K562 (cell line): ENCODE results near the gene DGKB. TPM values are rescaled to one million over a fixed set of nuclear protein-coding genes. Genes with fewer than 3 reads are reported as not detected.

Experiments
- ATAC-seq: fragments of 200-7000 bp; cut with Tn5 transposase; 3 replicates; pipeline ENCODE4 v1.9.1; 2020; ENCODE audit warnings: moderate library complexity
- BruUV-seq: library from RNA; stranded (reverse); fragments of 400-500 nt; replicated peaks from 2 replicates; lab custom pipeline; 2021; lab: Mats Ljungman, UMichigan
- CTCF ChIA-PET: fragments of 300-600 bp; formaldehyde crosslinking; extraction: SDS; loops from one replicate; lab custom pipeline; 2021; ENCODE audit warnings: low intra/inter-chr PET ratio; lab: Yijun Ruan, JAX
- POLR2A ChIA-PET: fragments of 300-600, 350-650 bp; sonication (Branson Sonifier 250); formaldehyde crosslinking; extraction: SDS; loops from one replicate; lab custom pipeline; 2021; ENCODE audit warnings: antibody characterized with exemption, inconsistent platforms; lab: Yijun Ruan, JAX
- DNase-seq, 4 experiments: peaks; one replicate each; pipeline versions ENCODE4 v3.0.0 to v3.0.0-alpha.2; 2011 to 2018; ENCODE audit warnings: low spot score in 3 of 4, mixed read lengths in 3 of 4; ENCODE audit errors: extremely low read depth in 1 of 4
- FAIRE-seq: peaks from 2 replicates; lab custom pipeline; 2011; peaks lifted over from hg19 to GRCh38; lab: Jason Lieb, UNC
- H2AFZ ChIP-seq: 2 replicates; pipeline ENCODE4 v1.6.0; 2011; ENCODE audit warnings: low read depth, low read length, control low read depth, inconsistent platforms
- H3K27ac ChIP-seq: fragments of 200-600 bp; 3 replicates; pipeline ENCODE4 v1.8.0; 2011; ENCODE audit warnings: low read depth, mild to moderate bottlenecking, control low read depth, inconsistent platforms, low read length, moderate library complexity, mixed read lengths; ENCODE audit errors: extremely low read depth
- H3K27me3 ChIP-seq, 2 experiments: fragments of 300-600 bp in 1 of 2; 2 replicates in 1 of 2; 3 replicates in 1 of 2; pipeline versions ENCODE4 v1.6.0 to v1.8.0; 2011; ENCODE audit warnings: inconsistent platforms in 2 of 2, low read length in 2 of 2, mild to moderate bottlenecking in 1 of 2, mixed read lengths in 1 of 2, moderate library complexity in 1 of 2; ENCODE audit not compliant: control insufficient read depth in 2 of 2, insufficient read depth in 2 of 2
- H3K36me3 ChIP-seq: fragments of 300-600 bp; 3 replicates; pipeline ENCODE4 v1.8.0; 2011; ENCODE audit warnings: mild to moderate bottlenecking, low read length, inconsistent platforms; ENCODE audit not compliant: control insufficient read depth, insufficient read depth
- H3K4me1 ChIP-seq, 2 experiments: fragments of 200-600 bp in 1 of 2; replicated peaks in 1 of 2; 2 replicates in 1 of 2; 3 replicates in 1 of 2; pipeline versions ENCODE4 v1.5.1 to v1.8.0; 2011; ENCODE audit warnings: inconsistent platforms in 2 of 2, low read length in 2 of 2, mild to moderate bottlenecking in 1 of 2, mixed read lengths in 1 of 2, moderate library complexity in 1 of 2; ENCODE audit not compliant: control insufficient read depth in 2 of 2, insufficient read depth in 2 of 2
- H3K4me2 ChIP-seq: 2 replicates; pipeline ENCODE4 v1.6.1; 2011; ENCODE audit warnings: low read length, control low read depth, inconsistent platforms, mixed read lengths; ENCODE audit not compliant: insufficient read depth
- H3K4me3 ChIP-seq: fragments of 200-600 bp; sonication (generic), shearing (Covaris generic); 2 replicates; pipeline ENCODE4 v1.5.1; 2016; ENCODE audit warnings: control low read depth, inconsistent platforms
- H3K79me2 ChIP-seq: fragments of 200-600 bp; 3 replicates; pipeline ENCODE4 v1.8.0; 2011; ENCODE audit warnings: low read length, inconsistent platforms; ENCODE audit not compliant: control insufficient read depth, insufficient read depth
- H3K9ac ChIP-seq, 2 experiments: 2 replicates each; pipeline versions ENCODE4 v1.6.0 to v1.6.1; 2011; ENCODE audit warnings: low read depth in 2 of 2, low read length in 2 of 2, control low read depth in 1 of 2, inconsistent platforms in 1 of 2, mild to moderate bottlenecking in 1 of 2, mixed read lengths in 1 of 2; ENCODE audit not compliant: insufficient read depth in 1 of 2
- H3K9me1 ChIP-seq: one replicate; pipeline ENCODE4 v1.6.0; 2011; ENCODE audit warnings: inconsistent platforms, mild to moderate bottlenecking, low read length, moderate library complexity; ENCODE audit not compliant: control insufficient read depth, insufficient read depth
- H3K9me3 ChIP-seq: replicated peaks from 2 replicates; pipeline ENCODE4 v1.5.1; 2011; ENCODE audit warnings: low read depth, low read length, inconsistent platforms; ENCODE audit not compliant: control insufficient read depth, insufficient read depth
- H4K20me1 ChIP-seq: replicated peaks from 2 replicates; pipeline ENCODE4 v1.6.1; 2011; ENCODE audit warnings: low read length, inconsistent platforms, mixed read lengths; ENCODE audit not compliant: control insufficient read depth, insufficient read depth
- BRCA1 ChIP-seq, 2 experiments: fragments of 450-650 bp in 1 of 2; sonication (generic) in 1 of 2; formaldehyde crosslinking in 1 of 2; IDR thresholded peaks; 2 replicates each; pipeline versions ENCODE4 v1.5.0 to v1.6.1; 2017 to 2020; ENCODE audit warnings: mild to moderate bottlenecking in 1 of 2, missing genetic modification reagents in 1 of 2
- CBX3 ChIP-seq, 2 experiments: IDR thresholded peaks; 1 replicate in 1 of 2; 2 replicates in 1 of 2; pipeline ENCODE4 v1.6.1; 2012; ENCODE audit warnings: inconsistent platforms in 2 of 2, low read length in 2 of 2, borderline replicate concordance in 1 of 2, control low read depth in 1 of 2
- ESRRA ChIP-seq: fragments of 450-650 bp; IDR thresholded peaks from 2 replicates; pipeline ENCODE4 v1.6.1; 2014; ENCODE audit warnings: low read depth, mild to moderate bottlenecking, moderate library complexity, borderline replicate concordance
- EWSR1 ChIP-seq: fragments of 450-650 bp; IDR thresholded peaks from 2 replicates; pipeline ENCODE4 v1.6.1; 2018; ENCODE audit warnings: borderline replicate concordance, mild to moderate bottlenecking, low read depth, moderate library complexity; ENCODE audit not compliant: partially characterized antibody
- FOXM1 ChIP-seq, 2 experiments: fragments of 450-650 bp in 1 of 2; sonication (generic) in 1 of 2; formaldehyde crosslinking in 1 of 2; IDR thresholded peaks; 2 replicates each; pipeline versions ENCODE4 v1.6.1 to v1.9.0; 2017 to 2022; ENCODE audit warnings: low read depth in 2 of 2, mild to moderate bottlenecking in 2 of 2, missing genetic modification reagents in 1 of 2, moderate library complexity in 1 of 2
- MED1 ChIP-seq: sonication (generic); formaldehyde crosslinking; IDR thresholded peaks from 2 replicates; pipeline ENCODE4 v1.8.1; 2023; ENCODE audit warnings: missing genetic modification reagents, borderline replicate concordance
- NEUROD1 ChIP-seq: fragments of 150-350 bp; IDR thresholded peaks from 2 replicates; pipeline ENCODE4 v1.6.1; 2014; ENCODE audit warnings: borderline replicate concordance, low read length, low read depth; ENCODE audit not compliant: partially characterized antibody
- NFIX ChIP-seq: fragments of 250-450 bp; sonication (Bioruptor Pico); IDR thresholded peaks from 2 replicates; pipeline ENCODE4 v1.4.0; 2020; ENCODE audit warnings: low read depth, mild to moderate bottlenecking, moderate library complexity
- PHTF2 ChIP-seq: fragments of 250-450 bp; sonication (Bioruptor Pico); IDR thresholded peaks from 2 replicates; pipeline ENCODE4 v1.5.0; 2021; ENCODE audit warnings: mild to moderate bottlenecking
- POLR2G ChIP-seq: fragments of 200-400 bp; formaldehyde crosslinking; IDR thresholded peaks from 2 replicates; pipeline ENCODE4 v1.6.1; 2017; ENCODE audit warnings: low read depth, mild to moderate bottlenecking, antibody characterized with exemption, low read length, moderate library complexity
- RBM25 ChIP-seq: fragments of 200-400 bp; formaldehyde crosslinking; IDR thresholded peaks from 2 replicates; pipeline ENCODE4 v1.6.1; 2018; ENCODE audit warnings: low read length, low read depth, moderate library complexity; ENCODE audit not compliant: severe bottlenecking
- SRSF1 ChIP-seq: fragments of 200-400 bp; formaldehyde crosslinking; IDR thresholded peaks from 2 replicates; pipeline ENCODE4 v1.6.1; 2017; ENCODE audit warnings: mild to moderate bottlenecking, low read depth, low read length, moderate library complexity
- SUPT5H ChIP-seq: fragments of 450-650 bp; IDR thresholded peaks from 2 replicates; pipeline ENCODE4 v1.6.1; 2016
- THRB ChIP-seq: fragments of 450-650 bp; formaldehyde crosslinking; conservative IDR thresholded peaks from 2 replicates; pipeline ENCODE4 v1.4.0; 2022; ENCODE audit warnings: mild to moderate bottlenecking, missing genetic modification characterization
- XRCC4 ChIP-seq: IDR thresholded peaks from one replicate; pipeline ENCODE4 v1.6.1; 2011; ENCODE audit not compliant: insufficient read depth, insufficient read length; ENCODE audit errors: extremely low read depth
- YBX1 ChIP-seq: fragments of 450-650 bp; IDR thresholded peaks from 2 replicates; pipeline ENCODE4 v1.7.1; 2016; ENCODE audit warnings: mild to moderate bottlenecking
- ZNF224 ChIP-seq: sonication (generic); formaldehyde crosslinking; IDR thresholded peaks from 2 replicates; pipeline ENCODE4 v1.8.0; 2022; ENCODE audit warnings: mild to moderate bottlenecking, missing genetic modification reagents
- ZNF445 ChIP-seq: fragments of 250-450 bp; sonication (Bioruptor Pico); IDR thresholded peaks from 2 replicates; pipeline ENCODE4 v1.4.0; 2020; ENCODE audit warnings: low read depth, mild to moderate bottlenecking, moderate library complexity
- WGBS: fragments of 100-300 bp; shearing (Covaris generic); methylation state at CpG from one replicate; pipeline ENCODE4 v1.1.6; 2016; ENCODE audit warnings: low coverage, mixed read lengths; ENCODE audit not compliant: insufficient coverage; ENCODE audit errors: missing lambda C conversion rate; 5-methylcytosine and 5-hydroxymethylcytosine counted together
- in situ Hi-C: fragments of 300-500 bp; cut with MboI; formaldehyde crosslinking; loops from 4 replicates; pipeline ENCODE4 v1.15.0; 2018; ENCODE audit warnings: inconsistent platforms, mixed read lengths
- intact Hi-C: fragments of 100-400 bp; cut with micrococcal nuclease; formaldehyde crosslinking; loops from 2 replicates; pipeline ENCODE4 v1.14.2; 2022
- polyA plus RNA-seq, 8 experiments: library from polyadenylated mRNA; depleted of rRNA in 4 of 8; stranded (reverse) in 5 of 8; unstranded in 3 of 8; fragments of >200 nt; fragmentation: Nextera tagmentation in 2 of 8; fragmentation: Illumina TruSeq in 1 of 8; extraction: Ambion mirVana in 2 of 8; extraction: Trizol in 1 of 8; gene quantifications; 2 replicates each; pipeline versions ENCODE4 v1.2.1 to v1.2.3, GENCODE V29; 2011 to 2014; ENCODE audit warnings: inconsistent platforms in 1 of 8, missing spikeins in 1 of 8
- total RNA-seq, 7 experiments: library from RNA; depleted of rRNA in 6 of 7; stranded (reverse); fragments of >200 nt in 6 of 7; fragmentation: Illumina TruSeq in 2 of 7; extraction: Trizol in 2 of 7; gene quantifications; 2 replicates each; pipeline versions ENCODE4 v1.2.1 to v1.2.3, GENCODE V29; 2011 to 2021; ENCODE audit warnings: low replicate concordance in 1 of 7
- TF ChIP-seq, protein P1 (sequence below): fragments of 450-650 bp; formaldehyde crosslinking; IDR thresholded peaks from 2 replicates; pipeline ENCODE4 v1.4.0; 2022; ENCODE audit warnings: missing genetic modification characterization
- TF ChIP-seq, protein P2 (sequence below): sonication (generic); formaldehyde crosslinking; IDR thresholded peaks from 2 replicates; pipeline ENCODE4 v1.8.0; 2022; ENCODE audit warnings: mild to moderate bottlenecking, missing genetic modification reagents

Gene DGKB
- total and polyA plus RNA-seq, 9 of the 15 experiments (the other 6 are each of a cell fraction or from before 2014, with no cell fraction given) = 0.01 TPM; not detected in 8

- no peak overlapping the region for H3K9ac ChIP-seq
- no peaks in the 10 kb centered on the region for H3K9me1 ChIP-seq
- ATAC-seq = no peak
- no peak overlapping the region for H3K4me2 ChIP-seq
- no peak for DNase-seq
- 2% methylated on average over 5 of the region's 5 CpGs for WGBS
- intact Hi-C loops = no loop called here
- H3K79me2 ChIP-seq = no peaks in the 10 kb centered on the region
- no peak overlapping the region for H3K4me3 ChIP-seq
- ChIA-PET CTCF (no interaction called here), POLR2A (no interaction called here)
- H3K4me1 ChIP-seq = no peaks in the 10 kb centered on the region
- H3K27ac ChIP-seq = no peak overlapping the region
- H4K20me1 ChIP-seq = no peaks in the 10 kb centered on the region
- TF ChIP-seq ZNF445 (CRISPR knock-in tag) (no peak), SUPT5H (no peak), BRCA1 (IDR thresholded peaks at IDR 0.05) (no peak), BRCA1 (CRISPR knock-in tag; IDR thresholded peaks at IDR 0.05) (no peak), THRB (CRISPR knock-in tag) (no peak), NFIX (CRISPR knock-in tag) (no peak), SRSF1 (no peak), ZNF224 (no peak), ESRRA (no peak), MED1 (CRISPR knock-in tag) (no peak), YBX1 (no peak), PHTF2 (CRISPR knock-in tag) (no peak), XRCC4 (no peak), POLR2G (no peak), RBM25 (no peak), FOXM1 (IDR thresholded peaks at IDR 0.05; ENCODE audit: low read depth) (no peak), FOXM1 (CRISPR knock-in tag; IDR thresholded peaks at IDR 0.05; ENCODE audit: low read depth) (no peak), NEUROD1 (no peak), CBX3 (IDR thresholded peaks at IDR 0.05; ENCODE audit: borderline replicate concordance in 1 of 2, low read length in 2 of 2) (no peak), EWSR1 (no peak)
- TF ChIP-seq, protein P1, sequence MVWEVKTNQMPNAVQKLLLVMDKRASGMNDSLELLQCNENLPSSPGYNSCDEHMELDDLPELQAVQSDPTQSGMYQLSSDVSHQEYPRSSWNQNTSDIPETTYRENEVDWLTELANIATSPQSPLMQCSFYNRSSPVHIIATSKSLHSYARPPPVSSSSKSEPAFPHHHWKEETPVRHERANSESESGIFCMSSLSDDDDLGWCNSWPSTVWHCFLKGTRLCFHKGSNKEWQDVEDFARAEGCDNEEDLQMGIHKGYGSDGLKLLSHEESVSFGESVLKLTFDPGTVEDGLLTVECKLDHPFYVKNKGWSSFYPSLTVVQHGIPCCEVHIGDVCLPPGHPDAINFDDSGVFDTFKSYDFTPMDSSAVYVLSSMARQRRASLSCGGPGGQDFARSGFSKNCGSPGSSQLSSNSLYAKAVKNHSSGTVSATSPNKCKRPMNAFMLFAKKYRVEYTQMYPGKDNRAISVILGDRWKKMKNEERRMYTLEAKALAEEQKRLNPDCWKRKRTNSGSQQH (CRISPR knock-in tag) = no peak
- TF ChIP-seq, protein P2, sequence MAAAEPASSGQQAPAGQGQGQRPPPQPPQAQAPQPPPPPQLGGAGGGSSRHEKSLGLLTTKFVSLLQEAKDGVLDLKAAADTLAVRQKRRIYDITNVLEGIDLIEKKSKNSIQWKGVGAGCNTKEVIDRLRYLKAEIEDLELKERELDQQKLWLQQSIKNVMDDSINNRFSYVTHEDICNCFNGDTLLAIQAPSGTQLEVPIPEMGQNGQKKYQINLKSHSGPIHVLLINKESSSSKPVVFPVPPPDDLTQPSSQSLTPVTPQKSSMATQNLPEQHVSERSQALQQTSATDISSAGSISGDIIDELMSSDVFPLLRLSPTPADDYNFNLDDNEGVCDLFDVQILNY = no peak
- H3K27me3 ChIP-seq = no peaks in the 10 kb centered on the region
- no peak overlapping the region for H2AFZ ChIP-seq
- BruUV-seq = no TSS peak
- no peaks in the 10 kb centered on the region for H3K36me3 ChIP-seq
- no peak for FAIRE-seq
- no peaks in the 10 kb centered on the region for H3K9me3 ChIP-seq
- in situ Hi-C loops = no loop called here
Measured at GRCh38 chr7:14759785-14760184, 142.8 kb downstream of the DGKB start.
